Retinal pigment epithelial cell (primary cell): ENCODE measurements around the gene TOMM6.

Experiments used
- DNase-seq: peaks from one replicate; pipeline ENCODE4 v3.0.0-alpha.2; 2010; ENCODE audit warnings: low read depth
- H3K4me3 ChIP-seq: 2 replicates; pipeline ENCODE4 v1.5.1; 2011; ENCODE audit warnings: mild to moderate bottlenecking, low read length, control low read depth, moderate library complexity
- TF ChIP-seq, protein P1 (sequence below): conservative IDR thresholded peaks from 2 replicates; pipeline ENCODE4 v1.5.1; 2011; ENCODE audit warnings: low read depth, low read length, control low read depth, inconsistent platforms

The TOMM6 gene

DNA sequence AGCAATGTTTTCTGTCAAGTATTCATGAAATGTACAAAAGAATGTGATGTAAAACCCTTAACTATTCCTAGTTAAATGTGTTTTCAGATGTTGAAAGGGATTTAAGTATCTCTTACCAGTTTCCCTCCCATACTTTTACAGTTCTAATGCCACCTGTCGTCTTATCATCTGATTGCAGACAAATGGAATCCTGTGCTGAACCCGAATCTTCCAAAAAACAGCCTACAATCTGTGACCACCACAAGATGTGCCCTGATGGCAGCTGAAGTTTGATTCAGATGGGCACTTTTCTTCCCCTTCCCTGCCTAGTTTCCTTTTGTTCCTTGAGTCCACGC, 1.9 kb downstream of the TOMM6 start:
- TF ChIP-seq, protein P1, sequence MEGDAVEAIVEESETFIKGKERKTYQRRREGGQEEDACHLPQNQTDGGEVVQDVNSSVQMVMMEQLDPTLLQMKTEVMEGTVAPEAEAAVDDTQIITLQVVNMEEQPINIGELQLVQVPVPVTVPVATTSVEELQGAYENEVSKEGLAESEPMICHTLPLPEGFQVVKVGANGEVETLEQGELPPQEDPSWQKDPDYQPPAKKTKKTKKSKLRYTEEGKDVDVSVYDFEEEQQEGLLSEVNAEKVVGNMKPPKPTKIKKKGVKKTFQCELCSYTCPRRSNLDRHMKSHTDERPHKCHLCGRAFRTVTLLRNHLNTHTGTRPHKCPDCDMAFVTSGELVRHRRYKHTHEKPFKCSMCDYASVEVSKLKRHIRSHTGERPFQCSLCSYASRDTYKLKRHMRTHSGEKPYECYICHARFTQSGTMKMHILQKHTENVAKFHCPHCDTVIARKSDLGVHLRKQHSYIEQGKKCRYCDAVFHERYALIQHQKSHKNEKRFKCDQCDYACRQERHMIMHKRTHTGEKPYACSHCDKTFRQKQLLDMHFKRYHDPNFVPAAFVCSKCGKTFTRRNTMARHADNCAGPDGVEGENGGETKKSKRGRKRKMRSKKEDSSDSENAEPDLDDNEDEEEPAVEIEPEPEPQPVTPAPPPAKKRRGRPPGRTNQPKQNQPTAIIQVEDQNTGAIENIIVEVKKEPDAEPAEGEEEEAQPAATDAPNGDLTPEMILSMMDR: no peak
- H3K4me3 ChIP-seq: no peak overlapping the region
- DNase-seq: no peak

- DNase-seq: no peak
- TF ChIP-seq, protein P1: no peak
- no peak overlapping the region for H3K4me3 ChIP-seq
Measured at GRCh38 chr6:41790045-41790444, 2.6 kb downstream of the TOMM6 start.

- no peak for DNase-seq
- H3K4me3 ChIP-seq: no peak overlapping the region
- TF ChIP-seq, protein P1: no peak
Measured at GRCh38 chr6:41791305-41791704, 3.8 kb downstream of the TOMM6 start.

- no peak overlapping the region for H3K4me3 ChIP-seq
- DNase-seq: no peak
- TF ChIP-seq, protein P1: no peak
Measured at GRCh38 chr6:41791984-41792383, 4.5 kb downstream of the TOMM6 start.

DNA sequence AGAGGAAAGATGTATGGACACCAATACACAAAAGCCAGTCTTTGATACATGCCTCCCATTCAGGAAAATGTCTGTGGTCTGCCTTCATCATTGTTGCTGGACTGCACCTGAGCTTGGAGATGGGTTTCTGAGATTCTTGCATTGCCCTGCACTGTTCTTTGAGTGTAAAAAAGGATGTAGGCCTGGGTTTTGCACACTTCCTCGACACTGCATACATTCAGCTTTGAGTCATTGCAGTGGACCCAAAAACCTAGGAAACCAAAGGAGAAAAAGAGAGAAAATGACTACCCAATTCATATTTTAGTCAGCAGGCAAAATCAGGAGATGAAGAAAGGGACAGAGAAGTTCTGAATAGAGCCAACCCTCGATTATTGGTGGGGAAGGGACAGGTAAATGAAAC, 9.0 kb downstream of the TOMM6 start:
- TF ChIP-seq, protein P1: no peak
- H3K4me3 ChIP-seq: no peak overlapping the region
- DNase-seq: no peak

DNA sequence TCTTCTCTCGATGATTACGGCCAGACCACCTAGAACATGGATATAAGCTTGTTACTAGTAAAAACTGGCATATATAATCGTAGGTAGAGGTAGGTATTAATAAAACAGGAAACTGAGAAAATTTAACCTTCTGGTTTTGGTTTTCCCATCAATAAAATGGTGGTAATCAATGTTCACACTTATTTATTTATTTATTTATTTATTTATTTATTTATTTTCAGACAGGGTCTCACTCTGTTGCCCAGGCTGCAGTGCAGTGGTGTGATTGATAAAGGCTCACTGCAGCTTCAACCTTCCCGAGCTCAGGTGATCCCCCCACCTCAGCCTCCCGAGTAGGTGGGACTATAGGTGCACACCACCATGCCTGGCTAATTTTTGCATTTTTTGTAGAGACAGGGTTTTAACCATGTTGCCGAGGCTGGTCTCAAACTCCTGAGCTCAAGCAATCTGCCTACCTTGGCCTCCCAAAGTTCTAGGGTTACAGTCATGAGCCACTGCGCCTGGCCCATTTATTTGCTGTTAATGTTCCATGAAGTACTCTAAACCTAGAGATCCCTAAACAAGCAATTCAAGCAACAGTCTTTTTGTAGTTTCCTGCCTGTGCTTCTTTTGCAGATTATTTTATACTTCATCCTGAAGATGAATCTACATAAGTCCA, 11.5 kb downstream of the TOMM6 start:
- TF ChIP-seq, protein P1: no peak
- no peak for DNase-seq
- H3K4me3 ChIP-seq: no peak overlapping the region

DNA sequence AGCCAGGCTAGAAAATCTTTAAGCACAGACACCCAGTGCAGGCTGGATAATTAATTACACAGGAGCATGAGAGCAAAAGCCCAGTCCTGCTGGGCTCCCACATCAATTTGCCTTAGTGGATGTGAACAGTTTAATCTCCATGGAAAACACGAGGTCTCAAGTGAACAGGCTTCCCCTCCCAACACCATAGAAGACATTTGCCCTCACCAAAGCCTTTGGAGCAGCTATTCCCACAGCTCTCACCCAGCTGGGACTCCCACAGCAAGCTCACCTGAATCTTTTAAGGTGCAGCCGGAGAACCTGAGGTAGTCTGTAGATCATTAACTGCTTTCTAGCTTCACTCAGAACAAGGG, 12.0 kb downstream of the TOMM6 start:
- no peak for DNase-seq
- H3K4me3 ChIP-seq: no peak overlapping the region
- TF ChIP-seq, protein P1: no peak
